PC-3 (cell line): Measurements from ENCODE around the gene FAM219B. TPM values are rescaled to one million over a fixed set of nuclear protein-coding genes. Genes with fewer than 3 reads are reported as not detected.
A peak's percentile ranks its signal among the peaks of the same experiment; 100 is the strongest.

Experiments
- ATAC-seq: fragments of 200-7000 bp; cut with Tn5 transposase; 2 replicates; pipeline ENCODE4 v1.9.1; 2020; ENCODE audit warnings: mild to moderate bottlenecking, moderate library complexity
- BruUV-seq: library from RNA; stranded (reverse); fragments of 400-500 nt; replicated peaks from 2 replicates; lab custom pipeline; 2021; lab: Mats Ljungman, UMichigan
- CTCF ChIA-PET: fragments of 300-600 bp; sonication (Branson Sonifier 250); formaldehyde crosslinking; loops from one replicate; lab custom pipeline; 2022; ENCODE audit warnings: antibody characterized with exemption; lab: Charles Lee
- POLR2A ChIA-PET: fragments of 300-600 bp; sonication (Branson Sonifier 250); formaldehyde crosslinking; loops from one replicate; lab custom pipeline; 2022; ENCODE audit warnings: antibody characterized with exemption; ENCODE audit not compliant: unreplicated experiment; lab: Charles Lee
- DNase-seq: peaks from one replicate; pipeline ENCODE4 v3.0.0-alpha.2; 2015
- H2AFZ ChIP-seq: fragments of 300-600 bp; sonication (generic); 2 replicates; pipeline ENCODE4 v1.6.0; 2016; ENCODE audit warnings: antibody characterized with exemption, low read length
- H3F3A ChIP-seq: fragments of 300-600 bp; sonication (generic); one replicate; pipeline ENCODE4 v1.6.0; 2017; ENCODE audit warnings: antibody characterized with exemption, low read length, control low read depth, mild to moderate bottlenecking; ENCODE audit not compliant: unreplicated experiment
- H3K27ac ChIP-seq: fragments of 300-600 bp; sonication (generic); 2 replicates; pipeline ENCODE4 v1.5.1; 2016; ENCODE audit warnings: mild to moderate bottlenecking, low read length
- H3K27me3 ChIP-seq: fragments of 300-600 bp; sonication (generic); 2 replicates; pipeline ENCODE4 v1.6.1; 2016; ENCODE audit warnings: low read length, mixed read lengths
- H3K36me3 ChIP-seq: fragments of 300-600 bp; sonication (generic); 2 replicates; pipeline ENCODE4 v1.6.1; 2016; ENCODE audit warnings: low read depth, mixed run types, low read length, mixed read lengths
- H3K4me1 ChIP-seq: fragments of 300-600 bp; sonication (generic); 2 replicates; pipeline ENCODE4 v1.5.1; 2016; ENCODE audit warnings: low read length; ENCODE audit not compliant: insufficient read depth
- H3K4me2 ChIP-seq: fragments of 300-600 bp; sonication (generic); 2 replicates; pipeline ENCODE4 v1.6.0; 2016; ENCODE audit warnings: low read length
- H3K4me3 ChIP-seq: fragments of 300-600 bp; sonication (generic); 2 replicates; pipeline ENCODE4 v1.5.1; 2016; ENCODE audit warnings: mild to moderate bottlenecking, low read length, mixed read lengths
- H3K79me2 ChIP-seq: fragments of 300-600 bp; sonication (generic); 2 replicates; pipeline ENCODE4 v1.6.1; 2017; ENCODE audit warnings: low read length, mixed read lengths
- H3K9ac ChIP-seq: fragments of 300-600 bp; sonication (generic); 2 replicates; pipeline ENCODE4 v1.6.0; 2016; ENCODE audit warnings: mild to moderate bottlenecking, low read length
- H3K9me2 ChIP-seq: fragments of 300-600 bp; sonication (generic); replicated peaks from 2 replicates; pipeline ENCODE4 v1.6.1; 2016; ENCODE audit warnings: mixed run types, low read length, mixed read lengths
- H3K9me3 ChIP-seq: fragments of 300-600 bp; sonication (generic); 2 replicates; pipeline ENCODE4 v1.6.1; 2016; ENCODE audit warnings: low read length, mixed read lengths
- H4K20me1 ChIP-seq: fragments of 300-600 bp; sonication (generic); 2 replicates; pipeline ENCODE4 v1.6.1; 2016; ENCODE audit warnings: low read length, mixed read lengths
- EZH2 ChIP-seq: fragments of 300-600 bp; sonication (generic); IDR thresholded peaks from one replicate; pipeline ENCODE4 v1.6.1; 2017; ENCODE audit warnings: antibody characterized with exemption, mild to moderate bottlenecking, low read length; ENCODE audit not compliant: unreplicated experiment
- EZH2phosphoT487 ChIP-seq: fragments of 300-600 bp; sonication (generic); IDR thresholded peaks from 2 replicates; pipeline ENCODE4 v1.6.1; 2018; ENCODE audit warnings: mild to moderate bottlenecking, antibody characterized with exemption, low read length, borderline replicate concordance
- intact Hi-C: fragments of 100-400 bp; cut with micrococcal nuclease; formaldehyde crosslinking; loops from 2 replicates; pipeline ENCODE4 v1.9.0; 2023
- total RNA-seq: library from RNA; depleted of rRNA; stranded (reverse); fragments of >200 nt; gene quantifications from 2 replicates; pipeline ENCODE4 v1.2.3, GENCODE V29; 2014
- TF ChIP-seq, protein P1 (sequence below): fragments of 300-600 bp; sonication (generic); conservative IDR thresholded peaks from 2 replicates; pipeline ENCODE4 v1.5.1; 2017; ENCODE audit warnings: antibody characterized with exemption, low read depth, mild to moderate bottlenecking, low read length

FAM219B gene
- total RNA-seq, 1 experiment from 2014 or later, result 23.8 TPM

DNA sequence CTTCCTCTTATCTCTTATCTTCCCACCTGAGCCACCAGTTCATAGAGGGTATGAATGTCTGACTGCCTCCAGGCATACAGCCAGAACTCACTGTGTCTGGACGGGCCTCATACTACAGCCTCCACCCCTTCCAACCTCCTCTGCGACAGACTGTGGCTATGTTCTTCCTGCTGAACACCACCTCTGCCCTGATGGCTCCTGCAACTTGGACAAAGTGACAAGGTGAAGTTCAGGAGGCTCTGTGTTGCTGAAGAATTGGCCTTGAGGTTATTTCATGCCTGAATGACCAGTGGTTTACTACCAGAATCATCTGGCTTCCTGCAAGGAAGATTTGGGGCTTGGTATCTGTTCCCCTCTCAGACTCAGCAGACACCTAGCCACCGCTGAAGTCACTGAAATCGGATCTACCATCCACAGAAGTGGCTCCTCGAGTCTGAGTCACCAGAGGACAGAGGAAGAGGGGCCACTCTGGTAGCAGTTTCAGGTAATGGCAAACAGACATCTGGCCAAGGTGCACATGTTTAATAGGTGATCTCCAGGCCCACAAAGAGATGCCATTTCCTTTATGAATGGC, 49.5 kb downstream of the FAM219B start:
- Histone ChIP-seq H3K4me3 (no peak overlapping the region), H3K9ac (no peak overlapping the region), H3K27me3 (no peaks in the 10 kb centered on the region), H3K79me2 (peaks cover 22% of the 10 kb centered on the region), H4K20me1 (no peaks in the 10 kb centered on the region), H3K36me3 (no peaks in the 10 kb centered on the region), H3K27ac (no peak overlapping the region), H3K9me2 (no peaks in the 10 kb centered on the region), H3K9me3 (no peaks in the 10 kb centered on the region), H2AFZ (no peak overlapping the region), H3F3A (no peaks in the 10 kb centered on the region), H3K4me1 (peaks cover 11% of the 10 kb centered on the region), H3K4me2 (no peak overlapping the region)
- no TSS peak for BruUV-seq
- DNase-seq (peak; percentile 28), ATAC-seq (no peak)
- ChIA-PET POLR2A (no interaction called here), CTCF (no interaction called here)
- TF ChIP-seq EZH2phosphoT487, result no peak
- no peak for TF ChIP-seq EZH2
- intact Hi-C loops, result no loop called here

DNA sequence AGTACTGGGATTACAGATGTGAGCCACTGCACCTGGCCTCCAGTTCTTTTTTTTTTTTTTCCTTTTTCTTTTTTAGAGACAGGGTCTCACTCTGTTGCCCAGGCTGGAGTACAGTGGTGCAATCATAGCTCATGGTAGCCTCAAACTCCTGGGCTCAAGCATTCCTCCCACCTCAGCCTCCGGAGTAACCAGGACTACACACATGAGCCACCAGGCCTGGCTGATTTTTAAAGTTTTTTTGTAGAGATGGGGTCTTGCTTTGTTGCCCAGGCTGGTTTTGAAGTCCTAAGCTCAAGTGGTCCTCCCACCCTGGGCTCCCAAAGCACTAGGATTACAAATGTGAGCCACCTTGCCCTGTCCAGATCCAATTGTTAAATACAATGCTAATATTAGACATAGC, 50.1 kb downstream of the FAM219B start:
- H3K4me1 ChIP-seq, result peaks cover 11% of the 10 kb centered on the region
- H3K9me2 ChIP-seq, result no peaks in the 10 kb centered on the region
- no peaks in the 10 kb centered on the region for H3K9me3 ChIP-seq
- H4K20me1 ChIP-seq, result no peaks in the 10 kb centered on the region
- TF ChIP-seq, protein P1, sequence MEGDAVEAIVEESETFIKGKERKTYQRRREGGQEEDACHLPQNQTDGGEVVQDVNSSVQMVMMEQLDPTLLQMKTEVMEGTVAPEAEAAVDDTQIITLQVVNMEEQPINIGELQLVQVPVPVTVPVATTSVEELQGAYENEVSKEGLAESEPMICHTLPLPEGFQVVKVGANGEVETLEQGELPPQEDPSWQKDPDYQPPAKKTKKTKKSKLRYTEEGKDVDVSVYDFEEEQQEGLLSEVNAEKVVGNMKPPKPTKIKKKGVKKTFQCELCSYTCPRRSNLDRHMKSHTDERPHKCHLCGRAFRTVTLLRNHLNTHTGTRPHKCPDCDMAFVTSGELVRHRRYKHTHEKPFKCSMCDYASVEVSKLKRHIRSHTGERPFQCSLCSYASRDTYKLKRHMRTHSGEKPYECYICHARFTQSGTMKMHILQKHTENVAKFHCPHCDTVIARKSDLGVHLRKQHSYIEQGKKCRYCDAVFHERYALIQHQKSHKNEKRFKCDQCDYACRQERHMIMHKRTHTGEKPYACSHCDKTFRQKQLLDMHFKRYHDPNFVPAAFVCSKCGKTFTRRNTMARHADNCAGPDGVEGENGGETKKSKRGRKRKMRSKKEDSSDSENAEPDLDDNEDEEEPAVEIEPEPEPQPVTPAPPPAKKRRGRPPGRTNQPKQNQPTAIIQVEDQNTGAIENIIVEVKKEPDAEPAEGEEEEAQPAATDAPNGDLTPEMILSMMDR, result no peak
- no peak for TF ChIP-seq EZH2phosphoT487
- TF ChIP-seq EZH2, result no peak
- ChIA-PET CTCF (no interaction called here), POLR2A (no interaction called here)
- no peak overlapping the region for H3K9ac ChIP-seq
- no peak for DNase-seq
- H3K79me2 ChIP-seq, result peaks cover 22% of the 10 kb centered on the region
- no TSS peak for BruUV-seq
- H3K4me2 ChIP-seq, result no peak overlapping the region
- ATAC-seq, result no peak
- no peak overlapping the region for H2AFZ ChIP-seq
- intact Hi-C loops, result no loop called here
- H3K27me3 ChIP-seq, result no peaks in the 10 kb centered on the region
- H3F3A ChIP-seq, result no peaks in the 10 kb centered on the region
- H3K36me3 ChIP-seq, result peaks cover 3% of the 10 kb centered on the region; the same call in 1 of the 2 replicates
- no peak overlapping the region for H3K4me3 ChIP-seq
- H3K27ac ChIP-seq, result no peak overlapping the region

DNA sequence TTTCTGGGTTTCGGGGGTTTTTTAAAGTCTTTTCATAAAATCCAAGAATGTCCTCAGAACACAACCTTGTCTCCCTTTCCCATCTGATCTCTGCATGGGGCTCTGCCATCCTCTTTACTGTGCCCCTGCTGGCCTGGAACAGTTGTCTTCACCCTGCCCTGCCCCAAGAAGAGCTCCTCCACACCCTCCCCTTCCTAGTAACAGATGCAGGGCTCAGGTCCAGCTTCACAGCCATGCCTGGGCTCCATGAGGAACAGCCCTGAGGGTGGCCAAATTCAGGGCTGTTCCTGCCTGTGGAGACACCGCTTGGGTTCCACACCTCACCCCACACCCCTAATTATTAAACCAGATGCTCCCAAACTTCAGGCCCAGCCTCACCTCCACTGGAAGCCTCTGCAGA, 50.8 kb downstream of the FAM219B start:
- ChIA-PET POLR2A (no interaction called here), CTCF (no interaction called here)
- peaks cover 4% of the 10 kb centered on the region; the same call in 1 of the 2 replicates for H3K36me3 ChIP-seq
- H3K4me3 ChIP-seq, result no peak overlapping the region
- no peaks in the 10 kb centered on the region for H3K27me3 ChIP-seq
- H3F3A ChIP-seq, result no peaks in the 10 kb centered on the region
- no peak overlapping the region for H3K9ac ChIP-seq
- H3K4me1 ChIP-seq, result peaks cover 11% of the 10 kb centered on the region
- no TSS peak for BruUV-seq
- H4K20me1 ChIP-seq, result no peaks in the 10 kb centered on the region
- no peak overlapping the region for H3K27ac ChIP-seq
- no peaks in the 10 kb centered on the region for H3K9me3 ChIP-seq
- H3K4me2 ChIP-seq, result no peak overlapping the region
- TF ChIP-seq, protein P1, result no peak
- TF ChIP-seq EZH2phosphoT487 (no peak), EZH2 (no peak)
- no peak overlapping the region for H2AFZ ChIP-seq
- ATAC-seq (no peak), DNase-seq (no peak)
- H3K79me2 ChIP-seq, result peaks cover 17% of the 10 kb centered on the region
- no peaks in the 10 kb centered on the region for H3K9me2 ChIP-seq
- intact Hi-C loops, result no loop called here
